GM12872 (cell line): ENCODE results near the gene TLE3.

ENCODE experiments used
- TF ChIP-seq, protein P1 (sequence below): IDR thresholded peaks from 3 replicates; pipeline ENCODE4 v1.5.1; 2011; ENCODE audit warnings: low read depth, mild to moderate bottlenecking, low read length, moderate library complexity; ENCODE audit not compliant: insufficient read depth

TLE3 gene

DNA sequence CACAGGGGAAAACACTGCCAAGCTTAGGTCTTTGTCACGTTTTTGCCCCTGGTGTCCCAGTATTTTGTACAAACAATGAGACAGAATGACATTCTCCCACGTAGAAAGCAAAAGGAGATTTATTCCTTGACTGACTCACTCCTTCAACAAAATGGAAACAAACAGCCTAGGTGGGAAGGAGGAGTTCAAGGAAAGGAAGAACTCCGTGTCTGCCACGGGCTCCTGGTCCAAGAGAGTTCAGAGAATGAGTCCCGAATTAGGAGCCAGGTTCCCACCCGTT, 8.1 kb downstream of the TLE3 start:
- TF ChIP-seq, protein P1, sequence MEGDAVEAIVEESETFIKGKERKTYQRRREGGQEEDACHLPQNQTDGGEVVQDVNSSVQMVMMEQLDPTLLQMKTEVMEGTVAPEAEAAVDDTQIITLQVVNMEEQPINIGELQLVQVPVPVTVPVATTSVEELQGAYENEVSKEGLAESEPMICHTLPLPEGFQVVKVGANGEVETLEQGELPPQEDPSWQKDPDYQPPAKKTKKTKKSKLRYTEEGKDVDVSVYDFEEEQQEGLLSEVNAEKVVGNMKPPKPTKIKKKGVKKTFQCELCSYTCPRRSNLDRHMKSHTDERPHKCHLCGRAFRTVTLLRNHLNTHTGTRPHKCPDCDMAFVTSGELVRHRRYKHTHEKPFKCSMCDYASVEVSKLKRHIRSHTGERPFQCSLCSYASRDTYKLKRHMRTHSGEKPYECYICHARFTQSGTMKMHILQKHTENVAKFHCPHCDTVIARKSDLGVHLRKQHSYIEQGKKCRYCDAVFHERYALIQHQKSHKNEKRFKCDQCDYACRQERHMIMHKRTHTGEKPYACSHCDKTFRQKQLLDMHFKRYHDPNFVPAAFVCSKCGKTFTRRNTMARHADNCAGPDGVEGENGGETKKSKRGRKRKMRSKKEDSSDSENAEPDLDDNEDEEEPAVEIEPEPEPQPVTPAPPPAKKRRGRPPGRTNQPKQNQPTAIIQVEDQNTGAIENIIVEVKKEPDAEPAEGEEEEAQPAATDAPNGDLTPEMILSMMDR, result no peak

DNA sequence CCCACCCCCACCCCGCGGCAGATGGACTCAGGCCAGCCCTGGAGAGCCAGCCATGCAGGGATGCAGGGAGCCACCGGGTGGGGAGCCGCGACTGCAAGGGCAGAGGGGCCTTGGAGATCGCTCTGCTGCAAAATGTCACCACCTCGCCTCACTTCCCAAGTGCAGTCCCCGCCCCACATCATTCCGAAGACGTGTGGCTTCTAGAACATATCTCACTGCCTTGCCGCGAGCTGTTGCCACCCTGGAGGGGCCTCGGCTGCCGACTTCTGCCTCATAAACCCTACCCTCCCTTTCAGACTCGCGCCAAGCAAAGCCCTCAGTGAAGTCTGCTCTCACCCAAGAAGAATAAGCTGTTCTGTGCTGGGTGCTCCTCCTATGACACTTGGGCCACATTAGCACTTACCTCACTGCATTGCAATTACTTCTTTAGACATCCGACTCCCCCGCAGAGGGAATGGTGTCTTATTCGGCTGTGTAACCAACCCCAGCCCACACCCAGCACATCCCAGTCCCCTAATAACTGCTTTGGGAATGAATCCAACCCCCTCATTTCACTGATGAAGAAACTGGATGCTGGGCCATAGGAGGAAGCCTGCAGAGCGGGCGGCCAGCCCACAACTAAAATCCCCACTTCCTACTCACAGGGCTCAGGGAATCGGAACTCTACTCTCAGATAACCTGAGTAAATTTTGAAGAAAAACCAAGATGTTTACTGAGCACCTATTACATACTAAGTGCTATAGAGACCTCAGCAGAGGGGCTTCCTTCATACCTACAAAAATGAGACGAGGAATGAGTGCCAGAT, 8.6 kb downstream of the TLE3 start:
- TF ChIP-seq, protein P1, result no peak

DNA sequence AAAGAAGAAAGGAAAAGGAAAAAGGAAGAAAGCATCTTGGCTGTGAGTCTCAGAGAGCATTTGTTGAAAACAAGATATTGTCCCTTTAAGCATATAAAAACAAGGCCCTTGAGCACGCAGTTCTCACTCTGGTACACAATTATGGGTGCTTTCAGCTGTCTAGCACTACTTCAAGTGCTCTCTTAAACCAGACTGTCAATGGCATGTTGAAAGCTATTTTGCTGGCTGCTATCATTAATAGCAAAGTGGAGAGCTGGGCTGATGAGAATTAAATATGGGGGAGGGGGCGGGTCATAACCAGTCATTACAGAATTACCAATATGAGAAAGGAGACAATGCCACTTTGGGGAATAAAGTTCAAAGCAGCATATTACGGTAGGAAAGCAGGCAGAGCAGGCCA, 9.3 kb downstream of the TLE3 start:
- TF ChIP-seq, protein P1, result no peak

DNA sequence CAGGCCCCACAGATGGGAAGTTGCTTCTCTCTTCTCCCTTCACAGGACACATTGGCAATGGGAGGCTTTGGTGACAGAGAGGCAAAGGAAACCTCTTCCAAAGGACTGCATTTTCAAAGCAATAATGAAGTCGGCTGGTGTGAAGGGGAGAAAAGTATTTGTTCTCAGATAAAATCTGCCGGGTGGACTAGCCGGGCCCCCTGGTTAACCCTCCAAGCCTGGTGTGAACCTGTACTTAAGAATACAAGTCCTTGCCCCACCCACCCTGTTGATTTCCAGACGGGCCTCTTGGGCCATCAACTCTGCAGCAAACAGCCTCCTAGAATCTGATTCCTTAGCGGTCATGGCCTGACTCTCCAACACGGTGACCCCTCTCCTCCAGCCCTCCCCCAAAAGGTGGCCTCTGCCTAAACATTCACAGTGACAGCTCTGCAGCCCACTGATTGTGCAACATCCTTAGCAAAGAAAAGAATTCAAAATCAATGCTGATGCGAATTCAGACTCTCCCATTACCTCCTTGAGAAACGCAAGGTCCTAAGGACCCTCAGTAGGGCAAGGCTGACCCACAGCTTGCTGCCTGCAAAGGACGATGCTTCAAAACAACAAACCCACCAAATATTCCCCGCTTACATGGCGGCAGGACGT, 9.9 kb downstream of the TLE3 start:
- TF ChIP-seq, protein P1, result no peak

DNA sequence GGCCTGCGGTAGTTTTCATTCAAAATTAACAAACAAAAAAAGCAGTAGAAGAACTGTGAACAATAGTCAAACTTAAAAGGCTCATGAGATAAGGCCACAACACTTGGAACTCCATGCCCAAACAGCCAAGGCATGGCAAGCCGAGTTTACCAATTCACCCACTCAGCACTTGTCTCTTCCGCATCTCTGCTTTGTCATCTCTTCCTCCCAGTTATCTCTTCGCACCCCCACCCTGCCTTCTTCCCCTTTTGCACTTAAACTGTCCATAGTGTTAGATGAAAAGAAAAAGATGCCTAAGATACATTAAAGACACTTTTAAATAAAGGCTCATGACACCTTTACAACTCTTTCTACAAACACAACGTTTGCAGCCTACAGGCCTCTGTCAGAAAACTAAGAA, 11.1 kb downstream of the TLE3 start:
- TF ChIP-seq, protein P1, result no peak

DNA sequence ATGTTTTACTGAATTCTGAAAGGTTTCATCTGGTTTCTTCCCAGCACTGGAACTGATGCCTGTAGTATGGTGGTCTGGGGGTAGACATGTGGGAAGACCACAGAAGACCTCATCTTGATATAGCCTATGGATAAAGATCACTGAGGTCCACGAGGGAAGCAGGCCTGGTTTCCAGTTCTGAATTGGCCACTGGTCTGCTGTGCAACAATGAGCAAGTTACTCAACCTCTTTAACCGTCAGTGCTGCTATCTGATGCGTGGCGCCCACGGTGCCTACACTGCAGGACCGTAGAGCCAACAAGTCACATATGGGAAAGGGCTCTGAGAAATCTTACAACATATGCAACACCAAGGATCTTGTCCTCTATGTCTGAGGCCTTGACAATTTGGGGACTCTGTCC, 13.3 kb downstream of the TLE3 start:
- TF ChIP-seq, protein P1, result no peak

DNA sequence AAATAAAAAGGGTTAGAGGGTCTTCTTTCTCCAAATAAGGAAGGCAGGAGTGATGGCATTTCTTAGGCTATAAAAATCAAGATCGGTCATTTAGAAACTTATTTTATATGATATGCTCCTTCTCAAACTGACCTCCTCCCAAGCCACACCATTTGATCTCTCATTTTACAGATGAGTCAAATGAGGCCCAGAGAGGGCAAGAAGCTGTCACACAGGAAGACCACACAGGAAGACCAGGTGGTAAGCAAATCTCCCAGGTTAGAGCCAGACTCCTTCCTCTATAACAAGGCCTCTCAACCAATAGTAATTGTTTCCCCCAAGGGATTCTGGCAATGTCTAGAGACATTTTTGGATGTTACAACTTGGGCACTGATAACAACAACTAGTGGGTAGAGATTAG, 13.8 kb downstream of the TLE3 start:
- TF ChIP-seq, protein P1, result no peak
